DOHH2 (cell line): ENCODE measurements around the gene CBFA2T3.
A peak's percentile ranks its signal among the peaks of the same experiment; 100 is the strongest.

Experiments used
- H3F3A ChIP-seq: fragments of 200-600 bp; sonication (generic), shearing (Covaris generic); 2 replicates; pipeline ENCODE4 v1.6.0; 2016; ENCODE audit warnings: antibody characterized with exemption, mild to moderate bottlenecking; ENCODE audit not compliant: control insufficient read depth, insufficient read depth
- H3K27ac ChIP-seq: fragments of 200-600 bp; sonication (generic); 2 replicates; pipeline ENCODE4 v1.5.1; 2014; ENCODE audit warnings: low read depth, mild to moderate bottlenecking, low read length, moderate library complexity
- H3K27me3 ChIP-seq: fragments of 200-600 bp; sonication (generic); 2 replicates; pipeline ENCODE4 v1.6.1; 2014; ENCODE audit warnings: mild to moderate bottlenecking, low read length, mixed read lengths; ENCODE audit not compliant: control insufficient read depth
- H3K36me3 ChIP-seq: fragments of 200-600 bp; sonication (generic); 2 replicates; pipeline ENCODE4 v1.6.1; 2014; ENCODE audit warnings: mild to moderate bottlenecking, low read length, moderate library complexity, mixed read lengths; ENCODE audit not compliant: control insufficient read depth
- H3K4me1 ChIP-seq: fragments of 200-600 bp; sonication (generic); 2 replicates; pipeline ENCODE4 v1.6.1; 2014; ENCODE audit warnings: mild to moderate bottlenecking, low read length, mixed read lengths; ENCODE audit not compliant: control insufficient read depth
- H3K4me2 ChIP-seq: fragments of 200-600 bp; sonication (generic); 2 replicates; pipeline ENCODE4 v1.6.0; 2014; ENCODE audit warnings: mild to moderate bottlenecking, low read length, moderate library complexity
- H3K4me3 ChIP-seq: fragments of 200-600 bp; sonication (generic); 2 replicates; pipeline ENCODE4 v1.5.1; 2014; ENCODE audit warnings: mild to moderate bottlenecking, low read length, mixed read lengths
- H3K79me2 ChIP-seq: fragments of 200-600 bp; sonication (generic); 2 replicates; pipeline ENCODE4 v1.6.1; 2014; ENCODE audit warnings: mild to moderate bottlenecking, low read length, mixed read lengths; ENCODE audit not compliant: control insufficient read depth
- H3K9me2 ChIP-seq: fragments of 200-600 bp; sonication (generic); replicated peaks from 2 replicates; pipeline ENCODE4 v1.6.1; 2014; ENCODE audit warnings: mild to moderate bottlenecking, low read length, mixed read lengths; ENCODE audit not compliant: control insufficient read depth
- H3K9me3 ChIP-seq: fragments of 200-600 bp; sonication (generic); 2 replicates; pipeline ENCODE4 v1.6.1; 2014; ENCODE audit warnings: antibody characterized with exemption, low read length, mixed read lengths; ENCODE audit not compliant: control insufficient read depth, insufficient read depth
- H4K20me1 ChIP-seq: fragments of 200-600 bp; sonication (generic); 2 replicates; pipeline ENCODE4 v1.6.0; 2014; ENCODE audit warnings: low read depth, mild to moderate bottlenecking, antibody characterized with exemption, low read length, moderate library complexity; ENCODE audit not compliant: control insufficient read depth, insufficient read depth
- EZH2phosphoT487 ChIP-seq: fragments of 200-600 bp; sonication (generic); IDR thresholded peaks from 2 replicates; pipeline ENCODE4 v1.6.1; 2017; ENCODE audit warnings: borderline replicate concordance, mild to moderate bottlenecking, antibody characterized with exemption, low read length, moderate library complexity, mixed read lengths
- TF ChIP-seq, protein P1 (sequence below): fragments of 200-600 bp; sonication (generic); IDR thresholded peaks from one replicate; pipeline ENCODE4 v1.5.1; 2014; ENCODE audit warnings: antibody characterized with exemption, mild to moderate bottlenecking, low read depth, low read length; ENCODE audit not compliant: poor library complexity, severe bottlenecking

Gene CBFA2T3

GRCh38 chr16:88977018-88977811 lies at the start of gene CBFA2T3:
TSS of gene CBFA2T3 (minus strand) at chr16:88977207. CDS start at chr16:88976807, 400 bp downstream.
- peak within 1 kb of the TSS; percentile 88 for H3K4me2 ChIP-seq
- no peaks in the 10 kb centered on the region for H3K9me3 ChIP-seq
- H3F3A ChIP-seq, result peaks cover 28% of the 10 kb centered on the region
- peaks cover 98% of the 10 kb centered on the region for H3K4me1 ChIP-seq
- H3K9me2 ChIP-seq, result no peaks in the 10 kb centered on the region
- TF ChIP-seq, protein P1, sequence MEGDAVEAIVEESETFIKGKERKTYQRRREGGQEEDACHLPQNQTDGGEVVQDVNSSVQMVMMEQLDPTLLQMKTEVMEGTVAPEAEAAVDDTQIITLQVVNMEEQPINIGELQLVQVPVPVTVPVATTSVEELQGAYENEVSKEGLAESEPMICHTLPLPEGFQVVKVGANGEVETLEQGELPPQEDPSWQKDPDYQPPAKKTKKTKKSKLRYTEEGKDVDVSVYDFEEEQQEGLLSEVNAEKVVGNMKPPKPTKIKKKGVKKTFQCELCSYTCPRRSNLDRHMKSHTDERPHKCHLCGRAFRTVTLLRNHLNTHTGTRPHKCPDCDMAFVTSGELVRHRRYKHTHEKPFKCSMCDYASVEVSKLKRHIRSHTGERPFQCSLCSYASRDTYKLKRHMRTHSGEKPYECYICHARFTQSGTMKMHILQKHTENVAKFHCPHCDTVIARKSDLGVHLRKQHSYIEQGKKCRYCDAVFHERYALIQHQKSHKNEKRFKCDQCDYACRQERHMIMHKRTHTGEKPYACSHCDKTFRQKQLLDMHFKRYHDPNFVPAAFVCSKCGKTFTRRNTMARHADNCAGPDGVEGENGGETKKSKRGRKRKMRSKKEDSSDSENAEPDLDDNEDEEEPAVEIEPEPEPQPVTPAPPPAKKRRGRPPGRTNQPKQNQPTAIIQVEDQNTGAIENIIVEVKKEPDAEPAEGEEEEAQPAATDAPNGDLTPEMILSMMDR, result no peak
- no peak for TF ChIP-seq EZH2phosphoT487
- peaks cover 7% of the 10 kb centered on the region for H3K79me2 ChIP-seq
- H3K36me3 ChIP-seq, result no peaks in the 10 kb centered on the region
- H3K27me3 ChIP-seq, result 0 out of 2 replicates have a peak, but pooled peaks cover 4% of the 10 kb centered on the region
- H3K4me3 ChIP-seq, result peak within 1 kb of the TSS; percentile 59
- no peaks in the 10 kb centered on the region for H4K20me1 ChIP-seq
- H3K27ac ChIP-seq, result peak within 1 kb of the TSS; percentile 98

GRCh38 chr16:89026121-89026612 lies 49.2 kb upstream of the CBFA2T3 start:
- Histone ChIP-seq H3K9me3 (peaks cover 10% of the 10 kb centered on the region), H4K20me1 (no peaks in the 10 kb centered on the region), H3K4me2 (no peak overlapping the region), H3K79me2 (no peaks in the 10 kb centered on the region), H3K4me3 (no peak overlapping the region), H3K4me1 (peaks cover 25% of the 10 kb centered on the region), H3K27ac (no peak overlapping the region), H3K36me3 (peaks cover 4% of the 10 kb centered on the region; the same call in 1 of the 2 replicates), H3K9me2 (no peaks in the 10 kb centered on the region), H3K27me3 (peaks cover 3% of the 10 kb centered on the region; the same call in 1 of the 2 replicates), H3F3A (peaks cover 3% of the 10 kb centered on the region)
- no peak for TF ChIP-seq EZH2phosphoT487
- TF ChIP-seq, protein P1, result no peak

GRCh38 chr16:89025636-89026035 lies 48.6 kb upstream of the CBFA2T3 start:
- H3K27me3 ChIP-seq, result peaks cover 7% of the 10 kb centered on the region; the same call in 1 of the 2 replicates
- H3K9me2 ChIP-seq, result no peaks in the 10 kb centered on the region
- H3K36me3 ChIP-seq, result no peaks in the 10 kb centered on the region
- H3K4me2 ChIP-seq, result no peak overlapping the region
- H3K4me3 ChIP-seq, result no peak overlapping the region
- H3K79me2 ChIP-seq, result no peaks in the 10 kb centered on the region
- no peaks in the 10 kb centered on the region for H4K20me1 ChIP-seq
- TF ChIP-seq EZH2phosphoT487, result no peak
- TF ChIP-seq, protein P1, result no peak
- H3K27ac ChIP-seq, result no peak overlapping the region
- H3K9me3 ChIP-seq, result peaks cover 5% of the 10 kb centered on the region
- H3F3A ChIP-seq, result peaks cover 3% of the 10 kb centered on the region
- peaks cover 20% of the 10 kb centered on the region for H3K4me1 ChIP-seq
